ENCODE measurements around the gene CDHR5. TPM values are rescaled to one million over a fixed set of nuclear protein-coding genes. Genes with fewer than 3 reads are reported as not detected.

The CDHR5 gene
- polyA plus RNA-seq, 1 of the 3 experiments (the other 2 are of a cell fraction): not detected

DNA sequence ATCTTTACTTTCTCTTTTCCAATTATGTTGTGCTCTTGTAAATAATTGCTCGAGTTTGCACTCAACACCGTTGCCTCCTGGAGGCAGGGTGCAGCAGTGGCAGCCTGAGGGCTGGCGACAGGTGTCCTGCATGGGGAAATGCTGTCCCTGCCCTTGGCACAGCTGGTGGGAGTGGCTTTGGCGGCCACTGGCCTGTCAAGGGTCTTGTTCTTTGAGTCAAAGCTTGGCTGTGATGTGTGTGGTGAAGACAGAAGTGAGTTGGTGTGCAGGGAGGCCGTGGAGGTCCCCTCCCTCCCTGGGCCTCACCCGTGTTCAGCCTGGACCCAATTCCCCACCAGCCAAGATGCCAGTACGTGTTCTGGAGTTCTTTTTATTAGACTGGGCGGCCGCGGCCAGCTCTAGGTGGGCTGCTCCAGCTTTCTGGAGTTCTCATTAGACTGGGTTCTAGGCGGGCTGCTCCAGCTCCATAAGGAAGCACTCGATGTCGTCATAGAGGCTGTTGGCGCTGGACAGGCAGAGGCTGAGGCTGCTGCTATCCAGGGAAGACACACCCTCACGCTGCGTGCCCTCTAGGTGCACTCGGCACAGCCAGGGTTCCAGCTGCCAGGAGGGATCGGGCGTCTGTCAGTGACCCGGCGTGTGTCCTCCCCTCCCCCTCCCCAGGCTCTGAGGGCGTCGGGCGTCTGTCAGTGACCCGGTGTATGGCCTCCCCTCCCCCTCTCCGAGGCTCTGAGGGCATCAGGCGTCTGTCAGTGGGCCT lies 12.4 kb downstream of the CDHR5 start:
- Histone ChIP-seq H3K36me3 (replicated peaks in 1 of 2; ENCODE audit: control insufficient read depth in 1 of 2, insufficient read depth in 2 of 2, low read length in 1 of 2) (peaks cover 21 to 58% of the 10 kb centered on the region in 2 experiments), H3K79me2 (ENCODE audit: insufficient read depth) (peaks cover 8% of the 10 kb centered on the region; the same call in 1 of the 2 replicates), H2AFZ (ENCODE audit: low read depth) (no peak overlapping the region), H3K9ac (no peak overlapping the region), H4K20me1 (ENCODE audit: insufficient read depth) (peaks cover 31% of the 10 kb centered on the region), H3K9me3 (no peaks in the 10 kb centered on the region), H3K27me3 (ENCODE audit: insufficient read depth) (no peaks in the 10 kb centered on the region), H3K27ac (ENCODE audit: low read depth in 2 of 2, low read length in 1 of 2) (no peak overlapping the region), H3K9me2 (no peaks in the 10 kb centered on the region), H3K4me3 (ENCODE audit: low read depth in 2 of 2, low read length in 1 of 2) (no peak overlapping the region), H3K4me1 (ENCODE audit: control insufficient read depth in 1 of 2, insufficient read depth in 2 of 2, low read depth in 1 of 2, low read length in 1 of 2) (peaks cover 0 to 14% of the 10 kb centered on the region in 2 experiments; a peak in 1 of 4 replicates), H3K4me2 (no peak overlapping the region), H3F3A (replicated peaks; ENCODE audit: insufficient read depth) (peaks cover 6% of the 10 kb centered on the region)
- ChIA-PET CTCF (interaction anchor here (0.8 to 1.9 kb wide), 2 partner anchors 14 to 94 kb away, joined by 3 to 5 read pairs; no protein-coding TSS in a partner anchor), POLR2A (no interaction called here)
- peak; percentile 35 for TF ChIP-seq CTCF (IDR thresholded peaks at IDR 0.05)
- TF ChIP-seq ZBTB33 (IDR thresholded peaks at IDR 0.05; ENCODE audit: borderline replicate concordance, low read depth): no peak
- WGBS (ENCODE audit: low lambda C conversion rate): 80% methylated on average over 8 of the region's 27 CpGs
- DNase-seq: no peak

- Histone ChIP-seq H4K20me1 (ENCODE audit: insufficient read depth) (peaks cover 31% of the 10 kb centered on the region), H3K27me3 (ENCODE audit: insufficient read depth) (no peaks in the 10 kb centered on the region), H3K9me2 (no peaks in the 10 kb centered on the region), H3K9me3 (no peaks in the 10 kb centered on the region), H3K79me2 (ENCODE audit: insufficient read depth) (peaks cover 7% of the 10 kb centered on the region; the same call in 1 of the 2 replicates), H3K27ac (ENCODE audit: low read depth in 2 of 2, low read length in 1 of 2) (no peak overlapping the region), H3K4me1 (ENCODE audit: control insufficient read depth in 1 of 2, insufficient read depth in 2 of 2, low read depth in 1 of 2, low read length in 1 of 2) (peaks cover 0 to 19% of the 10 kb centered on the region in 2 experiments; a peak in 1 of 4 replicates), H3K36me3 (replicated peaks in 1 of 2; ENCODE audit: control insufficient read depth in 1 of 2, insufficient read depth in 2 of 2, low read length in 1 of 2) (peaks cover 30 to 69% of the 10 kb centered on the region in 2 experiments), H3K4me2 (no peak overlapping the region), H3F3A (replicated peaks; ENCODE audit: insufficient read depth) (peaks cover 6% of the 10 kb centered on the region), H2AFZ (ENCODE audit: low read depth) (no peak overlapping the region), H3K9ac (no peak overlapping the region), H3K4me3 (ENCODE audit: low read depth in 2 of 2, low read length in 1 of 2) (no peak overlapping the region)
- no peak for DNase-seq
- CTCF ChIA-PET: interaction anchor here (0.8 kb wide), 1 partner anchor 15 kb away, joined by 3 read pairs; no protein-coding TSS in a partner anchor
- WGBS (ENCODE audit: low lambda C conversion rate): 92% methylated on average over 42 of the region's 49 CpGs
- TF ChIP-seq CTCF (IDR thresholded peaks at IDR 0.05) (no peak), USF2 (IDR thresholded peaks at IDR 0.05; ENCODE audit: borderline replicate concordance, low read depth, low read length) (no peak), RFX5 (IDR thresholded peaks at IDR 0.05; ENCODE audit: low read length) (no peak), MAX (IDR thresholded peaks at IDR 0.05; ENCODE audit: low read depth) (no peak), GATA2 (CRISPR knock-in tag; IDR thresholded peaks at IDR 0.05) (no peak), MEF2A (IDR thresholded peaks at IDR 0.05; ENCODE audit: borderline replicate concordance, low read depth) (no peak), EP300 (IDR thresholded peaks at IDR 0.05; ENCODE audit: borderline replicate concordance in 1 of 2, low read depth in 1 of 2, low read length in 1 of 2) (no peak), ELF1 (IDR thresholded peaks at IDR 0.05) (no peak)
- TF ChIP-seq, protein P1, sequence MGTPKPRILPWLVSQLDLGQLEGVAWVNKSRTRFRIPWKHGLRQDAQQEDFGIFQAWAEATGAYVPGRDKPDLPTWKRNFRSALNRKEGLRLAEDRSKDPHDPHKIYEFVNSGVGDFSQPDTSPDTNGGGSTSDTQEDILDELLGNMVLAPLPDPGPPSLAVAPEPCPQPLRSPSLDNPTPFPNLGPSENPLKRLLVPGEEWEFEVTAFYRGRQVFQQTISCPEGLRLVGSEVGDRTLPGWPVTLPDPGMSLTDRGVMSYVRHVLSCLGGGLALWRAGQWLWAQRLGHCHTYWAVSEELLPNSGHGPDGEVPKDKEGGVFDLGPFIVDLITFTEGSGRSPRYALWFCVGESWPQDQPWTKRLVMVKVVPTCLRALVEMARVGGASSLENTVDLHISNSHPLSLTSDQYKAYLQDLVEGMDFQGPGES (IDR thresholded peaks at IDR 0.05; ENCODE audit: low read depth, low read length): no peak
- POLR2A ChIA-PET: no interaction called here
Measured at GRCh38 chr11:611001-611996, 13.5 kb downstream of the CDHR5 start.
